Myocyte (in vitro differentiated cells): ENCODE measurements around the gene HMOX2. TPM values are rescaled to one million over a fixed set of nuclear protein-coding genes. Genes with fewer than 3 reads are reported as not detected.

Experiments used
- DNase-seq: peaks from one replicate; pipeline ENCODE4 v3.0.0-alpha.2; 2012; ENCODE audit warnings: low read depth
- total RNA-seq: library from RNA; depleted of rRNA; stranded (reverse); fragments of >200 nt; gene quantifications from 2 replicates; pipeline ENCODE4 v1.2.3, GENCODE V29; 2014

HMOX2 gene
- total RNA-seq, 1 donor from 2014 or later: 35.4 TPM

DNA sequence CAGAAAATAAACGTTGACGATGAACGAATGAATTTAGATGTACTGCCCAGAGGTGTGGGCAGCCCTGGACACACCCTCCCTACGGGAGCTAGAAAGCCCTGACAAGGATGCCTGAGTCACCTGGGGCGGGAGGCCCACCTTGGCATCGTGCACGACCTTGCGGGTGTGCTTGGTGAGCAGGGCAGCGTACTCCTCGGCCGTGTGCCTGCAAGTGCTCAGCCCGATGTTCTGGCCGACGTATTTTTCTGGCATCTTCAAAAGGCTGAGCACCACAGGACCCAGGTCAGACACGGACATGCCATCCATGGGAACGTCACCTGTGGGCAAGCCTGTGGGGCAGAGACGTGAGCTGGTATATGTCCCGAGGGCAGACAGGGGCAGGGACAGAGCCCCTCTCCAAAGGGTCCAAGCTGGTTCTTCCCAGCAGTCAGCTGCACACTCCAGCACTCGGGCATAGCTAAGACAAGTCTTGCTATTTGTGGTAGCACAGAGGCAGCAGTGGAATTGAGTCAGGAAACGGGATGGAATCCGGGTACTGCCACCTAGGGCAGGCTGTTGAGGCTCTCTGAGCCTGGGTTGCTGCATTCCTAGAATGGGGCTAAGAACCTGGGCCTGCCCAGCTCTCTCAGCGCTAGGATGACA is 12.6 kb upstream of the HMOX2 start:
- no peak for DNase-seq

DNA sequence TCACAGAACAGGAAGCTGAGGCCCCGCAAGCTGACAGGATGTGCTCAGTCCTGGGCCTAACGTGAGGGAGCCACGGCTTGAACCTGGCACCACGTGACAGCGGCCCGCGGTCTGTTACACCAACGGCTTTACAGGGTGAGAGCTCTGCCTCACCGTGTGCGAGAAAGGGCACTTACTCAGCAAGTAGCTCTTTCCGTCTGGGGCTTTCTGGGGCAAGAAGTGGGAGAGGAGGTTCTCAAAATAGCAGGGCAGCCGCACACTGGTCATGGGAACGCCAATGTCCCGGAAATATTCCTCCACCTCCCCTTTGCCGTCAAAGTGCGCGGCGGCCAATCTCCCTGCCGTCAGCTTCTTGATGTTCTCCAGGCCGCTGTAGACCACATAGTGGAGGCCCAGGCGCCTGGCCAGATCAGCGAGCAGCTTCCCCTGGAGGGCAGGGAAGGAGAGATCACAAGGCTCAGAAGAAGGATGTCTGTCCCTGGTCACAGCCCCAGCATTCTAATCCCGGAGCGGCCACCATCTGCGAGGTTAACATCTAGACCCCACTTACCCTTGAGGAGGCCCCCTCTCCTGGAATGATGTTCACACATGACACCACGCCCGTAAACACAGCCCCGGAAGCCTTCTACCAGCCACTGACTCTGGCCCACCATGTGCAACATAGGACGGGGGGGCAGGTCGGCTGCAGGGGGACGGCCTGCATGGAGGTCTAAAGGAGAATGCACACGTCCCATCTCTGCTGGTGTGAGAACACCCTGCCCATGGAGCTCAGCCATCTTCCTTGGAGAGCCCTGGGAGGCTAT is 10.0 kb upstream of the HMOX2 start:
- DNase-seq: no peak

DNA sequence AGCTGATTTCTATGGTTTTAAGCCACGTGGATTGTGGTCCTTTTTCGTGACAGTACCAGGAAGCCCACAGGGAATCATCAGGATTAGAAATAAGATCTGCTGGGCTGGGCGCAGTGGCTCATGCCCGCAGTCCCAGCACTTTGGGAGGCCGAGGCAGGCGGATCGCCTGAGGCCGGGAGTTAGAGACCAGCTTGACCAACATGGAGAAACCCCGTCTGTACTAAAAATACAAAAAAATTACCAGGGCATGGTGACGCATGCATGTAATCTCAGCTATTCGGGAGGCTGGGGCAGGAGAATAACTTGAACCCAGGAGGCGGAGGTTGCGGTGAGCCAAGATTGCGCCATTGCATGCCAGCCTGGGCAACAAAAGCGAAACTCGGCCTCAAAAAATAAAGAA is 8.3 kb upstream of the HMOX2 start:
- DNase-seq: no peak

DNA sequence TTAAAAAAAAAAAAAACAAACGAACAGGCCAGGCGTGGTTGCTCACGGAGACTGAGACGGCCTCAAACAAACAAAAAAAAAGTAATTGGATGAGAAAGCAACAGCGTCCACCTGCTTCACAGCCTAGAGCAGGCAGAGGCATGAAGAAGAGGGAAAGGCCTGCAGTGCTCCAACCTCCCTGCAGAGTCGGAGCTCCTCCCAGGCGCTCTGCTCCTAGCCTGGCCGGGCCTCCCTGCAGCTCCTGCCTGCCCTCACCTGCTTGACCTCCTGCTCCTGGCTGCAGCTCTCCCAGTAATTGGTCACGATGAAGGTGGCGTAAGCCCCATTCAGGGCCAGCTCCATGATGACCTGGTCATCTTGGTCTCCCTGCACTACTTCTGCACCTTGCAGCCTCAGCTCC is 7.2 kb upstream of the HMOX2 start:
- DNase-seq: no peak

DNA sequence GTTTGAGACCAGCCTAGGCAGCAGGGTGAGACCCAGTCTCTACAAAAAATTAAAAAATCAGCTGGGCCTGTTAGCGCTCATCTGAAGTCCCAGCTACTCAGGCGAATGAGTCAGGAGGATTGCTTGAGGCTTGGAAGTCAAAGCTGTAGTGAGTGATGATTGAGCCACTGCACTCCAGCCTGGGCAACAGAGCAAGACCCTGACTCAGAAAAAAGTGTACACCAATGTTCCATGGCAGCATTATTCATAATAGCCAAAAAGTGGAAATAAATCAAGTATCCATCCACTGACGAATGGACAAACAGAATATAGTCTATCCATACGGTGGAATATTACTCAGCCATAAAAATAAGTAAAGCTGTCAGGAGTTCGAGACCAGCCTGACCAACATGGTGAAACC is 4.3 kb upstream of the HMOX2 start:
- DNase-seq: no peak

DNA sequence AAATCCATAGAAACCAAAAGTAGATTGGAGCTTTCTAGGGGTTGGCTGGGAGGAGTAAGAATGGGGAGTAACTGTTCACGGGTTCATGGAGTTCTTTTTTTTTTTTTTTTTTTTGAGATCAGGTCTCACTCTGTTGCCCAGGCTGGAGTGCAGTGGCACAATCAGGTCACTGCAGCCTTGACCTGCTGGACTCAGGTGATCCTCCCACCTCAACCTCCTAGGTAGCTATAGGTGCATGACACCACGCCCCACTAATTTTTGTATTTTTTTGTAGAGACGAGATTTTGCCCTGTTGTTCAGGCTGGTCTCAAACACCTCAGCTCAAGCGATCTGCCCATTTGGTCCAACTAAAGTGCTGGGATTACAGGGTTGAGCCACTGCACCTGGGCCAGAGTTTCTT is 3.3 kb upstream of the HMOX2 start:
- DNase-seq: no peak

DNA sequence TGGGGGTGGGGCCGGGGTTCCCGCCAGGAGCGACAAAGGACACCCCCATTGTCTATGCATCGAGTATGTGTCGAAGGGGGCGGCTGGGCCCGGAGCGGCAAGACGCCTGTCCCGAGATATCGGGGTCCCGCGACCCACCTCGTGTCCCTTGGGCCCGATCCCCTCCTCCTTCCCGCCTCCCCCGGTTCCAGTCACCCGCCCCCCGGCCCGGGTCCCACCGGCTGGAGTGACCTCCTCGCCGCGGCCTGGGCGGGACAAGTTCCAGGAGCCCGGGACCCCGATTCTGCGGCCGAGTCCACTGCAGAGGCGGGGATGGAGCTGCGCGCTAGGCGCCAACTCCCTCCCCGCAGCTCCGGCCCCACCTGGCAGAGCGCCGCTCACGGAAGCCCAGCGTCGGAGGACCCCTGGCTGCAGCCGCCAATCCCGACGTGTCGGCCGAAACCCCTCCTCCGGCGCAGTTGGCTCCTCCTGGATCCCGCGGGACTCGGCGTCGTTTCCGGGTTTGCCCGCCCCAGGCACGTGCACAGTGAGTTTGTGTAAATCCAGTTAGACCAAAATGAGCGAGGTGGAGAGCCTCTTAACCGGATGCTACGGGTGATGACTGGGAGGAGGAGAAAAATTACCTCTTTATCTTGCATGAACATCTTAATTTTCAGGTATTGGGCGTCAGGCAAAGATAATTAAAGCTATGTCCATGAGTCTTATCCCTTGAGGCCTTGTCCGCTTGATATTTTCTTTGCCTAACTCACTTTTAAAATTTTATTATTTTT is 1.8 kb upstream of the HMOX2 start, which contains the start of gene NMRAL1:
TSS of gene NMRAL1 (minus strand) at position 434 of the 770 bp plus-strand sequence. CDS start 493 bp downstream, outside the sequence.
- DNase-seq: peak; percentile 77

DNA sequence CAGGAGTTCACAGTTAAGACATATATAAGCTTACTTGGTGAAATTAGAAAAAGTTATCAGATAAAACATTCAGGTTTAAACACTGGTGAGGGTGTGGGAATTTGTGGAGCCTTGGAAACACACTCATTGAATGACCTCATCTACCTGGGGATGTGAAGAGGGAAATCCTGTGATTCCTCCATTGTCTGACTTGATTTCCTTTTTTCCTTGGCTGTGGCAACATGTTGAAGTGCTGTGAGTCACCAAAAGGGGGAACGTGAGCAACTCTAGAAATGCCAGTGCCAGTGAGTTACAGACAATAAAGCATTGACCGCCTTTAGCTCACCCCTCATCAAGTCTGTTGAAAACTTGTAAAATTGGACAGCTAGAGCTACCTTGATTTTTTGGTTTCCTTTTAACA is 1.8 kb downstream of the HMOX2 start:
- DNase-seq: no peak

DNA sequence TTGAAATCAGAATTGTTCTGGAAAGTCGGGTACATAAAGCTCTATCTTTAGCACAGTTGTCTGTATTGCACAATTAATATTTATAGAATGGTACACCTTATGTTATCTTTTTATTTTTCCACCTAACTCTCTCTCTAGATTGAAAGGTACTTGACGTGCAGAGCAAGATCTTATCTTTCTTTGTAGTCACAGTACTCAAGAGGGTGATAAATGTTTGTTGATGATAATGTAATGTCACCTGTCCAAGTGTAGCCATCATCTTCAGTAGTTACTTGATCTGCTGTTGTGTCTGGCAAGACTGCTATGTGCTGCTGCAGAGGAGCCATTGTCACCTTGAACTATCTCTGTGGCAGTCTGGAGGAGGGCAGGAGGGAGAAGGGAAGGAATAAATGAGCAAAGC is 5.3 kb downstream of the HMOX2 start:
- no peak for DNase-seq

DNA sequence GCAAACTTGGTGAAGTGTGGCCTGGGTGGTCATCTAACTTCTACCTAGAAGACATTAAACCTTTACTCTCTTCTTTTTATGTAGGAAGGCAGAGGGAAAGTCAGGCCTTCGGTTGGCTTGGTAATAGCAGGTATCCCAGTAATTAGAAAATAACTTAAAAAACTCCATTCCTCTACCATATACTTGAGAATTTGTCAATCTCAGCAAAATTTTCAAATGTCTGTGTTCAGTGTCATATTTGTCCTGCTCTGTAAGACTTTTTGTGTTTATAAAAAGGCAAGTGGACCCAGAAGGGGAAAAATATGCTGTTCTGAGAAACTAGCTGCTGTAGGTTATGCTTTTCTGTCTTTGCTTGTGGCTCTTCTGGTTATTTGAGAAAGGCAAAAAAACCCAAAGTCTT is 5.8 kb downstream of the HMOX2 start:
- DNase-seq: no peak

DNA sequence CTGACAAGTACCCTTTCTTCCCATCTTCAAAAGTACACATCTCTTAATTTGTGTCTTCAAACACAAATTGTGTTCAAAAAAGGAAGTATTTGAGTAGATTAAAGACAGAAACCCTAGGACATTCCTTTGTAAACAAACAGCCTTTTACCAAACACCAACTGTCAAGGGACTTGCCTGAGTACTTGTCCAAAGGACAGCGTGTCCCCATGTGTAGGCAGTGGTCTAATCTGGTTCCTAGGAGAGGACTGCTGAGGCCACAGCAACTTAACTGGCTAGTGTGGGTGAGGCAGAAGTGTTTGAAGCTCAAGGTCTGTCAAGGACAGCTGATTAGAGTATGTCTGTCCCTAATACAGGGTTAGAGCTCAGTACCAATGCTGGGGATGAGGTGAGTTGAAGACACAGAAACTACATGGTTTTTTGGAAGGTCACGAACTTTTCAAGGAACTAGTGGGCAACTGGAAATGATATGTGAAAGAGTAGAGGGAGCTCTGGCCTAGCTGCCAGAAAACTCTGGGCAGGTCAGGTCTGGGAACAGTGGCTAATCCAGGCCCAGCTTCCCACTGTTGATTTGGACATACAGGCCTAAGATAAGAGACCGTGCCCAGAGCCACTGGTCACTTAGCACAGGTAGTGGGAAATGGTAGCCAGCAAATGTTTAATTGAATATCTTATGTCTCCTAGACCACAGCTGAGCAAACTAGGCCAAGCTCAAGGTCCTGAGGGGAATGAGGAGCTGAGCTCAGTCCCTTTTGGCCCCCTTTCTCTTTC is 10.1 kb downstream of the HMOX2 start:
- peak; percentile 28 for DNase-seq

DNA sequence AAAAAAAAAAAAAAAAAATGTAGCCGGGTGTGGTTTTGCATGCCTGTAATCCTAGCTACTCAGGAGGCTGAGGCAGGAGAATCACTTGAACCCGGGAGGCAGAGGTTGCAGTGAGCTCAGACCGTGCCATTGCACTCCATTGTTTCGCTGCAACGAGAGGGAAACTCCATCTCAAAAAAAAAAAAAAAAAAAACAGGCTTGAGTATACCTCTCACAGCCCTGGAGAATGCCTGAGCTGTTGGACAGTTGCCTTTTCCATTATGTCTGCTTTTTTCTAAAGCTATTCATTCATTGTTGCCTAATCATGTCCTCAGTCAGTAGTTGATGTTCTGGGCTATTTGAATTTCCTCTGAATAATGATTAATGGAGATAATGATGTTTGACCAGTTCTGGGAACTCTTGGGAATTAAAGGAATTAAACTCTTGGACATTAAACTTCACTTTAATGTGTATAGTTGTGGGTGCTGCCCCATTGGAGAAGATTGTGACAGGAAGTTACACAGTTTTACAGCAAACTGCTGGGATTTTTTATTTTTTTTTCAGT is 11.8 kb downstream of the HMOX2 start:
- DNase-seq: no peak

DNA sequence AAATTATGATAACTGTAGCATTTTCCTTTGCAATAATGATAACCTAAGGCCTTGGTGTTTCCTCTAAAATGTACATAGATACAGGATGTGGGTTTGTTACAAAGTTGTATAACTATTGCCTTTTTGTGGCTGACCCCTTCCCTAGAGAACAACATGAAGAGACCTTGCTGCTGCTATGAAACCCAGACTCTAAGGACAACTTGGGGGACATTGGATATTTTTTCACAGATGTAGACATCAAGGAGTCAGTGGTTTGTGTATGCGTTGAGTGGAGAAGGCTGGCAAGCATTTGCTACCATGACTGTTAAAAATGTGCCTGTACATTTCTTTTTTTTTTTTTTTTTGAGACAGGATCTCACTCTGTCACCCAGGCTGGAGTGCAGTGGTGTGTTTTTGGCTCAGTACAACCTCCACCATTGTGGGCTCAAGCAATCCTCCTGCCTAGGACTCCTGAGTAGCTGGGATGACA is 12.3 kb downstream of the HMOX2 start:
- no peak for DNase-seq

DNA sequence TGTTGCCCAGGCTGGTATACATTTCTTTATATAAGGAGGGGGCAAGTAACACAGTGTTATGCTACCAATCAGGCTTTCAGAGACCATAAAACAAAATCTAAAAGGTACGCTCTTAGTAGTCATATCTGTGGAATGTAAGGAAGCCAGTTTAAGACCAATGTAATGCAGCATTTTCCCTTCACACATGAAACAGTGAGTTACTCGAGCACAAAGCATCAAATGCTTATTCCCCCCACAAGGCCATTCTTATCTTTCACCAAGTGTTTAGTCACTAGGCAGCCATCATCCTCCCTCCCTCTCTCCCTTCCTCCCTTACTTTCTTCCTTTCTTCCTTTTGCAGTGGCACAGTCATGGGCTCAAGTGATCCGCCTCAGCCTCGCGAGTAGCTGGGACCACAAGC is 12.8 kb downstream of the HMOX2 start:
- peak; percentile 33 for DNase-seq

DNA sequence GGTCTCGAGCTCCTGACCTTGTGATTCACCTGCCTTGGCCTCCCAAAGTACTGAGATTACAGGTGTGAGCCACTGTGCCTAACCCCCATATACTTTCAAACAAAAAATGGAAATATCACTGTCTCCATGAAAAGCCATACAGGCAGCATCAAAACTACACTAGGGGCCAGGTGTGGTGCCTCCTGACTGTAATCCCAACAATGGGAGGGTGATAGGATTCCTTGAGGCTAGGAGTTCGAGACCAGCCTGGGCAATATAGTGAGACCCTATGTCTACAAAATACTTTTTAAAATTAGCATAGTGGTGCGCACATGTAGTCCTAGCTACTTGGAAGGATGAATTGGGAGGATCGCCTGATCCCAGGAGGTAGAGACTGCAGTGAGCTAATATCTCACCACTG is 15.7 kb downstream of the HMOX2 start:
- DNase-seq: no peak

DNA sequence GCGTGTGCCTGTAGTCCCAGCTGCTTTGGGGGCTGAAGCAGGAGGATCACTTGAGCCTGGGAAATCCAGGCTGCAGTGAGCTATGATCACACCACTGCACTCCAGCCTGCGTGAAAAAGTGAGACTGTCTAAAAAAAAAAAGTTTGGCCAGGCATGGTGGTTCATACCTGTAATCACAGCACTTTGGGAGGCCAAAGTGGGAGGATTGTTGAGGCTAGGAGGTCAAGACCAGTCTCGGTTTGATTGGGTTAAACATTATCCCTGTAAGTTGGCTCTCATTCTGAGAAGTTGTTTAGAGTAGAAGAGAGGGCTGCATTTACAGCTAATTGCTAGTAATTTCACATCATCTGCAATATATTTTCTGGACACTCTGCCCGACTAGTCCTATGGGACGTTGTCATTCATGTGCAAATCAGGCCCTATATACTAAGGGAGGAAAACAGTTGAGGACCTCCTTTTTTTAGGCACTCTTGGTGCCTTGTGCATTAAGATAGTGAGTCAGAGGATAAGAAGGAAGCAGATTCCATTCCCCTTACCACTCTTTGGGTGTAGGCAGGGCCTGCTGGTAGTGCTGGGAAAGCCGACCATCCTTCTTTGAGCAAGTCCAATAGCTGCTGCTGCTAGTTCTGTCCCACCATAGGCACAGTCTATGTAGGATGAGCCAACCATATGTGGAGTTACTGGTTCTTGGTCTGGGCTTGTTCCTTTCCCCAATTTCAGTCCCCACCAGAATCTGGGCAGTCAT is 18.7 kb downstream of the HMOX2 start:
- peak; percentile 44 for DNase-seq

DNA sequence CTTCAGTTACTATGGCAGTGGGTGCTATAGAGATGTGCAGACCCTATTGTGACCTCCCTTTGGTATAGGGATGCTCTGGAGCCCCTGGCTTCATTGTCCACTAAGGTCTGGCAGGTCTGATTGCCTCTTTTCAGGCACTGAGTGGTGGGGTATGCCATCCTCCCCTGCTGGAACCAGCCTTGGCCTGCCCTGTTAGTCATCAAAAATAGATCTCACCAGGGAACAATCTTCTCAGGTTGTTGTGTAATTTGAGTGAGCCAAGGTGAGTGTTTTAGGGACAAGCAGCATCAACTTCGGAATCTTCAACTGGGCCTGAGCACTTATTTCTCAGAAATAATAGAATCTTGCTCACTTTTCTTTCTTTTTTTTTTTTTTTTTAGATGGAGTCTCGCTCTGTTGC is 19.6 kb downstream of the HMOX2 start:
- DNase-seq: no peak

DNA sequence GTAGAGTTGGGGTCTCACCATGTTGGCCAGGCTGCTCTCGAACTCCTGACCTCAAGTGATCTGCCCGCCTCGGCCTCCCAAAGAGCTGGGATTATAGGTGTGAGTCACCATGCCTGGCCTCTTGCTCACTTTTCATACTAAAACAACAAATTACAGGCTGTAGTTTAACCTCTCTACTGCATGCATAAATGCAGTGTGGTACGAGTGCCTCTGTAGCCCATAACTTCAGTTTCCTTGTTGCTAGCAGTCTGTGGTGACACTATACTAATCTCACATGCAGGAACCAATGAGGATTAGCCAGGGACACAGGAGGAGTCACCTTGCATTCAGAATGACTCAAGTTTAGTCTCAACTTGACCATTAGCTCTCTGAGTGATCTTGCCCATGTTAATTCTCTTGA is 20.1 kb downstream of the HMOX2 start:
- no peak for DNase-seq

DNA sequence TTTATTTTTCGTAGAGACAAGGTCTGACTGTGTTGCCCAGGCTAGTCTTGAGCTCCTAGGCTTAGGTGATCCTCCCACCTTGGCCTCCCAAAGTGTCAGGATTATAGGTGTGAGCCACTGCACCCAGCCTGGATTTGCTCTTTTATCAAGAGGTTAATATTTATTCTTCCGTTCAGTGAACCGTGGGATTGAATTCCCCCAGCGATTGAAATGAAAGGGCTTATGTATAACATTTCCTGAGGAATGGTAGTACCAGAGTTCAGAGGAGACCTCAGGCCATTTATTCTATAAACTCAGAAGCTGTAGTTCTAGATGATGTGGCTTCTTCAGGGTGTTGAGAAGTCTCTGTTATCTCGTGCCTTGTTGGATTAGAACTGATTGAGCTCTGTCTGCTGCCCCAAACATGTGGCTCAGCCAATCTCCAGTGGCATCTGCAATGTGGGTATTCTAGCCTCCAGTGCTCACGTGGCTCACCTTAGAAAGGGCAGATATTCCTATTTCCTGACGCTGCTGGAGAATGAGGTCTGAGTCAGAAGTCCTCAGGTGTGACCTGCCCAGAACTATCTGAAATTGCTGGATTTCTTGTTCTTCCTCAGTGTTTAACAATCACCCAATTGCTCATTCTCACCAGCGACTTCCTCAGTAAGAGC is 22.5 kb downstream of the HMOX2 start:
- no peak for DNase-seq

DNA sequence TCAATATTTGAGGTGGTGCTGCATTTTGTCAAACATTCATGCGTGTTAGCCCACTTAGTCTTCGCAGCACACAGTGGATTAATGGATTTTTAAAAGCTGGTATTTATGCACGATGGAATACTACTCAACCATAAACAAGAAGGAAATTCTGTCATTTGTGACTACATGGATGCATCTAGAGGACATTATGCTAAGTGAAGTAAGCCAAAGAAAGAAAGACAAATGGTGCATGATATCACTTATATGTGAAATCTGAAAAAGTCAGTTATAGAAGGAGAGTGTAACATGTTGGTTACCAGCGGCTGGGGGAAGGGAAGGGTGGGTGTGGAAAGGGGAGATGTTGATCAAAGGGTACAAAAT is 23.0 kb downstream of the HMOX2 start:
- no peak for DNase-seq
